Measurements from ENCODE around the gene ANKRD2.
"Not testable (repeated sequence)": the region's sequence is repeated elsewhere in the genome, so short reads cannot be mapped to it uniquely, and the experiment has no call there.

Gene ANKRD2

DNA sequence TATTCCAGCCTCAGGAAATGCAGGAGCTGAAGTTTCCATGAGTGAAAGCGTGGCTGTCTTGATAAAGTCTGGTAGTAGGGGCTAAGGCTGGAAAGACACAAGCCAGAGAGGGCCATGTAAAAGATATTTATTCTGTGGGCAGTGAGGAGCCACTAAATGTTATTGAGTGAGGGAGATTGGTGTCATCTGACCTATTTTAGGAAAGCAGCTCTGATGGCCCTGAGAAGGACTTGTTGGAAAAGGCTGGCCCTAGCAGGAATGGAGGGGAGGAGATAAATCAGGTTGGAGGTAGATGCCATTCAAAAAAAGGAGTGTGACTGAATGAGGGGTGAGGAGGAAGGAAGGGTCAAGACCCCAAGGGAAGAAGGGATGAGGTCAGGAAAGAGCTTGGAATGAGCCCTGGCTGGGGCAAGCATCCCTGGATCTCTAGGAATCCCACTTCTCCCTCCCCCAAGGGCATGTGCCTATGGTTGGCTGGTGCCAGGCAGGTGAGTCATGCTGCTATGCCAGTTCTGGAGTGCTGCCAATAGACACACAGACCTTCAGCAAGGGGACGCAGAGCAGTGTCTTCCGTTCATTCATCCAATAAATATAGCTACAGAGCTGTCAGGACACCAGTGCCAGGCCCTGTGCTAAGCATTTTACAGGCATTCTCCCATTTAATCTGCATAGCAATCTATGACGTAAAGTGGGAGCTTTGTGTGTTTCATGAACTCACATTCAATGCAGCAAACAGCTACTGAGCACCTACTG is 2.0 kb downstream of the ANKRD2 start:
- TF ChIP-seq TAF1 (IDR thresholded peaks at IDR 0.05; ENCODE audit: low read depth, low read length) = no peak
- no peak for TF ChIP-seq POLR2A (IDR thresholded peaks at IDR 0.05; ENCODE audit: low read depth, low read length)
- no peak for TF ChIP-seq POU2F2 (IDR thresholded peaks at IDR 0.05; ENCODE audit: low read depth, low read length)
- no peak for TF ChIP-seq SPI1 (IDR thresholded peaks at IDR 0.05; ENCODE audit: low read depth, low read length)
- no peak for TF ChIP-seq POLR2AphosphoS5 (IDR thresholded peaks at IDR 0.05; ENCODE audit: low read depth, low read length)
- TF ChIP-seq PAX5 (IDR thresholded peaks at IDR 0.05; ENCODE audit: insufficient read depth, low read length, severe bottlenecking) = no peak
- FAIRE-seq (no peak), DNase-seq (ENCODE audit: insufficient read length, low spot score) (no peak)

DNA sequence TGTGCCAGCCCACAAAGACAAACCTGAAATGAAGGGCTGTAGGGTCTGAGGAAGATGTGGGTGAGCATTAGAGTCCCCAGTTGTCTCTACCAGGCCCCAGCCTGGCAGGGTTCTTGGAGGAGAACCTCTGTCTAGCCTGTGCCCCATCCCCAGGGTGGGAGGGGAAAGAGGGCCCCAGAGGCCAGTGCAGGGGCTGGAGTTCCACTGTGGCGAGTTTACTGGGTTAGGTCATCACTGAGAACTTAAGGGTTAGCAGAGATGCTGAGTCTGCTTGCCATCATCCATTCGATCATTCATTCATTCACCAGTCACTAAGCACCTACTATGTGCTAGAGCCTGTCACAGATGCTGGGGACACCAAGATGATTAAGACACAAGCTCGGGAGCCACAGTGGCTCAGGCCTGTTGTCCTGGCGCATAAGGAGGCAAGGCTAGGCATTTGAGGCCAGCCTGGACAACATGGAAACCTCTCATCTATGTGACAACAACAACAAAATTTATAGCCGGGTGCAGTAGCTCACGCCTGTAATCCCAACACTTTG is 2.6 kb downstream of the ANKRD2 start:
- FAIRE-seq = no peak
- no peak for DNase-seq (ENCODE audit: insufficient read length, low spot score)
- TF ChIP-seq PAX5 (IDR thresholded peaks at IDR 0.05; ENCODE audit: insufficient read depth, low read length, severe bottlenecking) (no peak), POU2F2 (IDR thresholded peaks at IDR 0.05; ENCODE audit: low read depth, low read length) (no peak), TAF1 (IDR thresholded peaks at IDR 0.05; ENCODE audit: low read depth, low read length) (no peak), POLR2A (IDR thresholded peaks at IDR 0.05; ENCODE audit: low read depth, low read length) (no peak), POLR2AphosphoS5 (IDR thresholded peaks at IDR 0.05; ENCODE audit: low read depth, low read length) (no peak), SPI1 (IDR thresholded peaks at IDR 0.05; ENCODE audit: low read depth, low read length) (no peak)

DNA sequence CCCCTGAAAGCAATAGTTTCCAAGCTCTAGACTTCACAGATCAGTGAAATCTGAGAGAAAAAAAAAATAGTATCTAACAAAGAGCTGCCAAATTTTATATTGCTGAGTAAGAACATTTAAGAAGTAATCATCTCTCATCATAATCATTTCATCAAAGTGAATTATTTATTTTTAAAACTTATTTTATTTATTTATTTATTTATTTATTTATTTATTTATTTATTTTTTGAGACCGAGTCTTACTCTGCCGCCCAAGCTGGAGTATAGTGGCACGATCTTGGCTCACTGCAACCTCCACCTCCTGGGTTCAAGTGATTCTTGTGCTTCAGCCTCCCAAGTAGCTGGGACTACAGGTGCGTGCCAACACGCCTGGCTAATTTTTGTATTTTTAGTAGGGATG is 3.9 kb downstream of the ANKRD2 start:
- DNase-seq (ENCODE audit: insufficient read length, low spot score); FAIRE-seq: not testable (repeated sequence)

DNA sequence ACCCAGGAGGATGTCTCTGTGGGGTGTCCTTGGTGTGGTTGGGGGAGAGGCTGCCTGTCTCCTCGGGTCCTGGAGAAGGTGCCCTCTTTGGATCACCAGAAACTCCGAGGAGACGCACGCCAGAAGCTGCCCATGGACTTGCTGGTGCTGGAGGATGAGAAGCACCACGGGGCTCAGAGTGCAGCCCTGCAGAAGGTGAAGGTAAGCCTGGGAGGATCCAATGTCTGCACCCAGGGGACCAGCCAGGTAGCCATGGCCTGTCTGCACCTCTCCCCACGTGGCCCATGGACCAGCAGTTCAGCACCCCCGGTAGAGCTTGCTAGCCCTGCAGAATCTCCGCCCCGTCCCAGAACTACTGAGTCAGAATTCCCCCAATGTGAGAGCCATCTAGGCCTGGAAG is 5.1 kb downstream of the ANKRD2 start:
- TF ChIP-seq PAX5 (IDR thresholded peaks at IDR 0.05; ENCODE audit: insufficient read depth, low read length, severe bottlenecking) (no peak), POU2F2 (IDR thresholded peaks at IDR 0.05; ENCODE audit: low read depth, low read length) (no peak), POLR2A (IDR thresholded peaks at IDR 0.05; ENCODE audit: low read depth, low read length) (no peak), TAF1 (IDR thresholded peaks at IDR 0.05; ENCODE audit: low read depth, low read length) (no peak), POLR2AphosphoS5 (IDR thresholded peaks at IDR 0.05; ENCODE audit: low read depth, low read length) (no peak), SPI1 (IDR thresholded peaks at IDR 0.05; ENCODE audit: low read depth, low read length) (no peak)
- FAIRE-seq (no peak), DNase-seq (ENCODE audit: insufficient read length, low spot score) (no peak)

DNA sequence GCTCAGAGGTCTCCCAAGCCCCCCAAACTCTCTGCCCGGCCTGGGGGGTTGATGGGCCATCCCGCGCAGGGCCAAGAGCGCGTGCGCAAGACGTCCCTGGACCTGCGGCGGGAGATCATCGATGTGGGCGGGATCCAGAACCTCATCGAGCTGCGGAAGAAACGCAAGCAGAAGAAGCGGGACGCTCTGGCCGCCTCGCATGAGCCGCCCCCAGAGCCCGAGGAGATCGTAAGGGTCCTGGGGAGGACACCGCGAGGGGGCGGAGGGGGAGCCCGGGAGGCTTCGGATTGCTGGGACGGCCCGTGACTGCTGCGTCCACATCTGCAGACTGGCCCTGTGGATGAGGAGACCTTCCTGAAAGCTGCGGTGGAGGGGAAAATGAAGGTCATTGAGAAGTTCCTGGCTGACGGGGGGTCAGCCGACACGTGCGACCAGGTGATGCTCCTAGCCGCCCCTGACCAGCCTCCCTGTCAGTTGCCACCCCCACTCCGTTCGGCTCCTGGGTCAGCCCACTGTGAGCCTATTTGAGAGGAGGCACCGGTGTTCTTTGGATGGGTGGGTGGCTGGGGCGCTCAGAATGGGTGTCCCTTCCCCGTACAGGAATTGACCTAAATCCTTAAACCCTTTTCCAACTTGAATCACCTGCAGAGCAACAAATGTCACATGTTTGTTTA is 5.7 kb downstream of the ANKRD2 start:
- DNase-seq (ENCODE audit: insufficient read length, low spot score) = no peak
- TF ChIP-seq SPI1 (IDR thresholded peaks at IDR 0.05; ENCODE audit: low read depth, low read length) (no peak), POLR2A (IDR thresholded peaks at IDR 0.05; ENCODE audit: low read depth, low read length) (no peak), POU2F2 (IDR thresholded peaks at IDR 0.05; ENCODE audit: low read depth, low read length) (no peak), PAX5 (IDR thresholded peaks at IDR 0.05; ENCODE audit: insufficient read depth, low read length, severe bottlenecking) (no peak), POLR2AphosphoS5 (IDR thresholded peaks at IDR 0.05; ENCODE audit: low read depth, low read length) (no peak), TAF1 (IDR thresholded peaks at IDR 0.05; ENCODE audit: low read depth, low read length) (no peak)
- FAIRE-seq = no peak

DNA sequence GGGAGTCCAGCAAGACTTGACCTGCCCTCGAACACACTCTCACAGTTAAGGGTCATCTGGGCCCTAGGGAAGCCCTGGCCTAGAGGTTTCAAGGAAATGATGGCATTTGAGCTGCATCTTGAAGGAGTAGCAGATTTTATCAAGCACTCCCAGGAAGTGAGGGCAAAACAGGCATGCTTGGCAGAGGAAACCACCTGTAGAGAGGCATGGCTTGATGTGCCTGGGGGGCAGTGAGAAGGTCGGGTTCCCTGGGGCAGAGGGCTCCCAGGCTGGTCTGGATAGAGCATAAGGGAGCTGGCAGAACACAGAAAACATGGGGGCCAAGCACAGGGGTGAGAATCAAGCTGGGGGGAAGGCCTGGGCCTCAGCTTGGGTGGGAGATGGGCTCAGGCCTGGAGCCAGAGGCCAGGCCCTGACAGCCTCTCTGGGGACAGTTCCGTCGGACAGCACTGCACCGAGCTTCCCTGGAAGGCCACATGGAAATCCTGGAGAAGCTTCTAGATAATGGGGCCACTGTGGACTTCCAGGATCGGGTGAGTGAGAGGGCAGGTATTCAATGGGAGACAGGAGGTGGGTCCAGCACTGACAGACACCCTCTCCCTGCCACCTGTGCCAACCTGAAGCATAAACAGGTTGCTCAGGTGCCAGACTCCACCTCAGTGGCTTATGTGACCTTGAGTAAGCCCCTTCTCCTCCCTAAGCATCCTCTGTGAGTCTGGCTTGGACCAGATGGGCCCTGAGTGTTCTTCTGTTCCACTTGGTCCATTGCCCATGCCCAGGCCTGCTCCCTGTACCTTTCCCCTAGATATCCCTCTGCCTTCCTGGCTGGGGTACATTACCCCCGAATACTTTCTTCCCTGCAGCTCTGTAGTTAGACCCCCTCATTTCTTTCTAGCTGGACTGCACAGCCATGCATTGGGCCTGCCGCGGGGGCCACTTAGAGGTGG is 8.1 kb downstream of the ANKRD2 start:
- FAIRE-seq = no peak
- TF ChIP-seq SPI1 (IDR thresholded peaks at IDR 0.05; ENCODE audit: low read depth, low read length) (no peak), POLR2AphosphoS5 (IDR thresholded peaks at IDR 0.05; ENCODE audit: low read depth, low read length) (no peak), POU2F2 (IDR thresholded peaks at IDR 0.05; ENCODE audit: low read depth, low read length) (no peak), POLR2A (IDR thresholded peaks at IDR 0.05; ENCODE audit: low read depth, low read length) (no peak), TAF1 (IDR thresholded peaks at IDR 0.05; ENCODE audit: low read depth, low read length) (no peak), PAX5 (IDR thresholded peaks at IDR 0.05; ENCODE audit: insufficient read depth, low read length, severe bottlenecking) (no peak)

DNA sequence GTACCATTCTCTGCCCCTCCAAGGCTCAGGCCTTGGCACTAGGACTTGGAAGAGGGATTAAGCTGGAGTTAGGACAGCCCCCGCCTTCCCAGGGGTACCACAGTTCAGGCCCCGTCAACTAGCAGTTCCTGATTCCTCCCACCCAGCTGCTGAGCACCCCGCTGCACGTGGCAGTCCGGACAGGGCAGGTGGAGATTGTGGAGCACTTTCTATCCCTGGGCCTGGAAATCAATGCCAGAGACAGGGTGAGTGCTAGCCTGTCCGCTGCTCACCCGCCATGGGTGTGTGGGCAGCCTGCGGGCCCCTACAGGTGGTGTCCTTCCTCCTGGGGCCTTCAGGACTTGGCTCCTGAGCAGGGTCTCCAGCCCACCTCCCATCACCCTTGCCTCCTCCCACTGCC is 9.6 kb downstream of the ANKRD2 start:
- DNase-seq (ENCODE audit: insufficient read length, low spot score) (no peak), FAIRE-seq (no peak)
- TF ChIP-seq SPI1 (IDR thresholded peaks at IDR 0.05; ENCODE audit: low read depth, low read length) (no peak), POU2F2 (IDR thresholded peaks at IDR 0.05; ENCODE audit: low read depth, low read length) (no peak), POLR2AphosphoS5 (IDR thresholded peaks at IDR 0.05; ENCODE audit: low read depth, low read length) (no peak), POLR2A (IDR thresholded peaks at IDR 0.05; ENCODE audit: low read depth, low read length) (no peak), TAF1 (IDR thresholded peaks at IDR 0.05; ENCODE audit: low read depth, low read length) (no peak), PAX5 (IDR thresholded peaks at IDR 0.05; ENCODE audit: insufficient read depth, low read length, severe bottlenecking) (no peak)

More for the DNA sequence above, 8.1 kb downstream of the ANKRD2 start:
- no peak for DNase-seq (ENCODE audit: insufficient read length, low spot score)

DNA sequence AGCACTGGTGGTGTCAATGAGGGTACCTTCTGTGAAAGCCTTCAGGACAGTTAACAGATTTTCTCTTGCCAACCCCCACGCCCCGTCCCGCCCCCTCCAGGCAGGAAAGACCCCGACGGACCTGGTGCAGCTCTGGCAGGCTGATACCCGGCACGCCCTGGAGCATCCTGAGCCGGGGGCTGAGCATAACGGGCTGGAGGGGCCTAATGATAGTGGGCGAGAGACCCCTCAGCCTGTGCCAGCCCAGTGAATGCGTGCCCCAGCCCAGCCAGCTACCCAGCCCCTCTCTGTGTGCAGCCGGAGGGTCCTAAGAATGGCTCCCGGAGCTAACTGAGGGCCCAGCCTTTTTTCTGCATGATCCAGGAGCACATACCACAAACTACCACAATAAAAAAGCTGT is 10.9 kb downstream of the ANKRD2 start:
- FAIRE-seq (no peak), DNase-seq (ENCODE audit: insufficient read length, low spot score) (no peak)
- TF ChIP-seq POU2F2 (IDR thresholded peaks at IDR 0.05; ENCODE audit: low read depth, low read length) (no peak), POLR2AphosphoS5 (IDR thresholded peaks at IDR 0.05; ENCODE audit: low read depth, low read length) (no peak), PAX5 (IDR thresholded peaks at IDR 0.05; ENCODE audit: insufficient read depth, low read length, severe bottlenecking) (no peak), POLR2A (IDR thresholded peaks at IDR 0.05; ENCODE audit: low read depth, low read length) (no peak), SPI1 (IDR thresholded peaks at IDR 0.05; ENCODE audit: low read depth, low read length) (no peak), TAF1 (IDR thresholded peaks at IDR 0.05; ENCODE audit: low read depth, low read length) (no peak)
